Astrocyte (in vitro differentiated cells and primary cell): ENCODE data around the gene CNTRL.

Experiments
- EZH2 ChIP-seq: IDR thresholded peaks from 2 replicates; pipeline ENCODE4 v1.6.1; 2012; ENCODE audit warnings: mild to moderate bottlenecking, low read length, inconsistent platforms; ENCODE audit not compliant: insufficient read depth
- TF ChIP-seq, protein P1 (sequence below): IDR thresholded peaks from 2 replicates; pipeline ENCODE4 v1.5.1; 2011; ENCODE audit warnings: low read depth, mild to moderate bottlenecking, inconsistent platforms, low read length, moderate library complexity; ENCODE audit not compliant: insufficient read depth

DNA sequence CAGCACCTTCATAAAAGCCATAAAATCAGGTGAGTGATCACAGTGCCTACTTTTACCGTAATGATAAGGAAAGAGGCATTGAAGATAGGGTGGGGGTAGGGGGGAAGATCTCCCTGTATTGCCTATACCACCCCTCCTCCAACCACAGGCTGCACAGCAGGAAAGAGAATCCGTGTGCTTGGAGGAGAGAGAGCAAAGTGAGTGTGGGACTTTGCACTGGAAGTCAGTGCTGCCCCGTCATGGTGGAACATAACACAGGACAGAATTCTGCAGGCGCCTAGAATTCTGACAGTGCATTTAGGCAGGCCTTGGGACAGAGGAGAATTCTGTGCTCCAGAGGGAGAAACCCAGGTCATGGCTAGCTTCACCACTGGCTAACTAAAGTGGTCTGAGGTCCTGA, 21.2 kb upstream of the CNTRL start:
- TF ChIP-seq, protein P1, sequence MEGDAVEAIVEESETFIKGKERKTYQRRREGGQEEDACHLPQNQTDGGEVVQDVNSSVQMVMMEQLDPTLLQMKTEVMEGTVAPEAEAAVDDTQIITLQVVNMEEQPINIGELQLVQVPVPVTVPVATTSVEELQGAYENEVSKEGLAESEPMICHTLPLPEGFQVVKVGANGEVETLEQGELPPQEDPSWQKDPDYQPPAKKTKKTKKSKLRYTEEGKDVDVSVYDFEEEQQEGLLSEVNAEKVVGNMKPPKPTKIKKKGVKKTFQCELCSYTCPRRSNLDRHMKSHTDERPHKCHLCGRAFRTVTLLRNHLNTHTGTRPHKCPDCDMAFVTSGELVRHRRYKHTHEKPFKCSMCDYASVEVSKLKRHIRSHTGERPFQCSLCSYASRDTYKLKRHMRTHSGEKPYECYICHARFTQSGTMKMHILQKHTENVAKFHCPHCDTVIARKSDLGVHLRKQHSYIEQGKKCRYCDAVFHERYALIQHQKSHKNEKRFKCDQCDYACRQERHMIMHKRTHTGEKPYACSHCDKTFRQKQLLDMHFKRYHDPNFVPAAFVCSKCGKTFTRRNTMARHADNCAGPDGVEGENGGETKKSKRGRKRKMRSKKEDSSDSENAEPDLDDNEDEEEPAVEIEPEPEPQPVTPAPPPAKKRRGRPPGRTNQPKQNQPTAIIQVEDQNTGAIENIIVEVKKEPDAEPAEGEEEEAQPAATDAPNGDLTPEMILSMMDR, result no peak
- no peak for TF ChIP-seq EZH2
